Glutamatergic neuron (in vitro differentiated cells): ENCODE data around the gene S100A13. TPM values are rescaled to one million over a fixed set of nuclear protein-coding genes. Genes with fewer than 3 reads are reported as not detected.

Experiments used
- DNase-seq: peaks from one replicate; pipeline ENCODE4 v3.0.0; 2022
- H3K27ac Mint-ChIP-seq: one replicate; pipeline ENCODE4 v1.8.0; 2020; ENCODE audit warnings: mild to moderate bottlenecking, mixed read lengths, inconsistent platforms; ENCODE audit not compliant: unreplicated experiment
- H3K27me3 Mint-ChIP-seq: one replicate; pipeline ENCODE4 v1.8.0; 2020; ENCODE audit warnings: mild to moderate bottlenecking, moderate library complexity, mixed read lengths, inconsistent platforms; ENCODE audit not compliant: unreplicated experiment
- H3K36me3 Mint-ChIP-seq: one replicate; pipeline ENCODE4 v1.8.0; 2020; ENCODE audit warnings: mild to moderate bottlenecking, mixed read lengths, inconsistent platforms; ENCODE audit not compliant: unreplicated experiment
- H3K4me1 Mint-ChIP-seq: one replicate; pipeline ENCODE4 v1.8.0; 2020; ENCODE audit warnings: mild to moderate bottlenecking, low read depth, mixed read lengths, inconsistent platforms; ENCODE audit not compliant: unreplicated experiment
- H3K4me3 Mint-ChIP-seq: one replicate; pipeline ENCODE4 v1.8.0; 2020; ENCODE audit warnings: mild to moderate bottlenecking, mixed read lengths, inconsistent platforms; ENCODE audit not compliant: unreplicated experiment
- H3K9me3 Mint-ChIP-seq: one replicate; pipeline ENCODE4 v1.8.0; 2020; ENCODE audit warnings: mild to moderate bottlenecking, moderate library complexity, mixed read lengths, inconsistent platforms; ENCODE audit not compliant: unreplicated experiment
- CTCF ChIP-seq: fragments of 200-600 bp; sonication (generic); IDR thresholded peaks from one replicate; pipeline ENCODE4 v1.5.0; 2021; ENCODE audit not compliant: partially characterized antibody, unreplicated experiment
- total RNA-seq: library from RNA; stranded (reverse); fragmentation: NEBNext Ultra II Directional; extraction: Animal tissue kit (Norgen Biotek cat#: 25700); gene quantifications from one replicate; pipeline ENCODE4 v1.2.1, GENCODE V29; 2021; ENCODE audit not compliant: unreplicated experiment

S100A13 gene
- total RNA-seq, 1 donor from 2014 or later: 92.8 TPM

- Mint-ChIP-seq H3K27me3 (peaks cover 5% of the 10 kb centered on the region), H3K36me3 (no peaks in the 10 kb centered on the region), H3K4me1 (peaks cover 13% of the 10 kb centered on the region), H3K27ac (no peak overlapping the region), H3K9me3 (peaks cover 11% of the 10 kb centered on the region), H3K4me3 (no peak overlapping the region)
- no peak for TF ChIP-seq CTCF
- no peak for DNase-seq
Observed at GRCh38 chr1:153607381-153607780, 19.9 kb downstream of the S100A13 start.

DNA sequence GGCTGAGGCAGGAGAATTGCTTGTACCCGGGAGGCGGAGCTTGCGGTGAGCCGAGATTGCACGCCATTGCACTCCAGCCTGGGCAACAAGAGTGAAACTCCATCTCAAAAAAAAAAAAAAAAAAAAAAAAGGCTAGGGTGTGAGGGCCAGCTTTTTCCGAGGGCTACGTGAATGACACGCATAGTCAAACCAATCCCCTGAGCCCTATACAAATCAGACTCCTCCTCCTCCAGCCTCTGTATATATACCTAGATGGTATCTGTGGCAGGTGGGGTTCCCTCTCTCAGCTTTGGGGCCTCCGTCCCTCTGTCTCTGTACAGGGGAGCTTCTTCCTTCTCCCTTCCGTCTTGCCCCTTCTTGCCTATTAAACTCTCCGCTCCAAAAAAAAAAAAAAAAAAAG lies 21.1 kb downstream of the S100A13 start:
- no peak for TF ChIP-seq CTCF
- Mint-ChIP-seq H3K4me1 (peaks cover 13% of the 10 kb centered on the region), H3K9me3 (peaks cover 5% of the 10 kb centered on the region), H3K27ac (no peak overlapping the region), H3K36me3 (no peaks in the 10 kb centered on the region), H3K27me3 (peaks cover 6% of the 10 kb centered on the region), H3K4me3 (no peak overlapping the region)
- no peak for DNase-seq

GRCh38 chr1:153602749-153603148 lies 24.6 kb downstream of the S100A13 start:
- no peak for DNase-seq
- H3K27me3 Mint-ChIP-seq: peaks cover 5% of the 10 kb centered on the region
- H3K9me3 Mint-ChIP-seq: peaks cover 8% of the 10 kb centered on the region
- H3K27ac Mint-ChIP-seq: no peak overlapping the region
- H3K4me1 Mint-ChIP-seq: peaks cover 6% of the 10 kb centered on the region
- H3K4me3 Mint-ChIP-seq: no peak overlapping the region
- no peaks in the 10 kb centered on the region for H3K36me3 Mint-ChIP-seq
- no peak for TF ChIP-seq CTCF

DNA sequence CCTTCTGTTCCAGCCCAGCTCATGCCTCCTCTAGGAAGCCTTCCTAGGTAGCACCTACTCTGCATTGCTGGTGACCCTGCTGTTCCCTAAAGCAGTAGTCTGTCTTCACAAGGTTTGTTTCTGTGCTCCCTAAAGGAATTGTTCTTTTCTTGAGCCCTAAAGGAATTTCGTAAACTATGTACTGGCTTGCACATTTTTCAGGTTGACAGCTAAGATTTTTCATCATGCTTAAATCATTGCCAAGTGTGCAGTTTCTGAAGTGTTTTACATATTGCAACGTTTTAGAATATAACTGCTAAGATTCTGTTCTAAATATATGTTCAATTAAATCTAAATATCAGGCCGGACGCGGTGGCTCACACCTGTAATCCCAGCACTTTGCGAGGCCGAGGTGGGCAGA lies 27.5 kb downstream of the S100A13 start:
- H3K36me3 Mint-ChIP-seq: no peaks in the 10 kb centered on the region
- H3K4me3 Mint-ChIP-seq: peak overlapping the region; percentile 55
- peaks cover 4% of the 10 kb centered on the region for H3K4me1 Mint-ChIP-seq
- no peak for TF ChIP-seq CTCF
- peaks cover 5% of the 10 kb centered on the region for H3K27me3 Mint-ChIP-seq
- DNase-seq: no peak
- peaks cover 3% of the 10 kb centered on the region for H3K9me3 Mint-ChIP-seq
- H3K27ac Mint-ChIP-seq: peak overlapping the region; percentile 43

DNA sequence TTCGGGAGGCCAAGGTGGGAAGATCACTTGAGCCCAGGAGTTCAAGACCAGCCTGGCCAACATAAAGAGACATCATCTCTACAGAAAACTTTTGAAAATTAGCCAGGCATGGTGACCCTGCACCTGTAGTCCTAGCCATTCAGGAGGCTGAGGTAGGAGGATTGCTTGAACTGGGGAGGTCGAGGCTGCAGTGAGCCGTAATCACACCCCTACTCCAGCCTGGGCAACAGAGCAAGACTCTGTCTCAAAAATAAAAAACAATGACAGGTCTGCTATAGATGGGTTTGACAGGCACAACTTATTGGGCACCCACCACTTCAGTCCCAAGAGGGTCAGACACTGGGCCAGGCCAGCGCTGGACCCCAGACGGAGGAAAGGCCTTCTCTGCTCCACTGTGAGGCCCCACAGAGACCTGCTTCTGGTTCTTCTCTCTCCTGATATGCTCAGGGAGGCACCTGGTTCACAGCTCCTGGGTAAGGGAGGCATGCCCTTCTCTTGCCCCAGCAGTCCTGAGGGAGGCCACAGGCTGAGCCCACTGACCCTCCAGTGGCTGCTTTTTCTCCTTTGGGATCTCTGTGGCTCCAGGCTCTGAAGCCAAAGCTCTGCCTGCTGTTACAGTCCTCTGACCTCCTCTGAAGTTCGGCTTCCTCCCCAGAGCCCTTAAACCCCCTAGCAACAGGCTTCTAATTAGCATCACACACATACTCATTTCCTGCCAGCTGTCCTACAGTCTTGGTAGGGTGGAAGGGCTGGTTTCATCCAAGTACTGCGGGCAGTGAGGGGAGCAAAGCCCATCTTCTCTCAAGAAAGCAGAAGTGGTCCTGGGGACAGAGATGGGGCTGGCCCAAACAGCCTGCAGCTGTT lies 28.8 kb downstream of the S100A13 start:
- Mint-ChIP-seq H3K27me3 (peaks cover 5% of the 10 kb centered on the region), H3K9me3 (peaks cover 3% of the 10 kb centered on the region), H3K36me3 (no peaks in the 10 kb centered on the region), H3K27ac (peak overlapping the region; percentile 48), H3K4me3 (peak overlapping the region; percentile 46), H3K4me1 (peaks cover 4% of the 10 kb centered on the region)
- no peak for DNase-seq
- TF ChIP-seq CTCF: no peak
